Breast epithelium (tissue), 3 donors: ENCODE data around the gene GLT6D1.

ENCODE experiments used
- POLR2A ChIP-seq: fragments of 450-650 bp; IDR thresholded peaks from one replicate; pipeline ENCODE4 v1.6.1; 2016; ENCODE audit warnings: antibody characterized with exemption, mild to moderate bottlenecking, moderate library complexity
- TF ChIP-seq, protein P1 (sequence below), 3 donors: fragments of 450-650 bp; IDR thresholded peaks; one replicate each; pipeline ENCODE4 v1.5.1; 2016 to 2017; ENCODE audit warnings: antibody characterized with exemption in 3 of 3, mild to moderate bottlenecking in 3 of 3, moderate library complexity in 3 of 3

DNA sequence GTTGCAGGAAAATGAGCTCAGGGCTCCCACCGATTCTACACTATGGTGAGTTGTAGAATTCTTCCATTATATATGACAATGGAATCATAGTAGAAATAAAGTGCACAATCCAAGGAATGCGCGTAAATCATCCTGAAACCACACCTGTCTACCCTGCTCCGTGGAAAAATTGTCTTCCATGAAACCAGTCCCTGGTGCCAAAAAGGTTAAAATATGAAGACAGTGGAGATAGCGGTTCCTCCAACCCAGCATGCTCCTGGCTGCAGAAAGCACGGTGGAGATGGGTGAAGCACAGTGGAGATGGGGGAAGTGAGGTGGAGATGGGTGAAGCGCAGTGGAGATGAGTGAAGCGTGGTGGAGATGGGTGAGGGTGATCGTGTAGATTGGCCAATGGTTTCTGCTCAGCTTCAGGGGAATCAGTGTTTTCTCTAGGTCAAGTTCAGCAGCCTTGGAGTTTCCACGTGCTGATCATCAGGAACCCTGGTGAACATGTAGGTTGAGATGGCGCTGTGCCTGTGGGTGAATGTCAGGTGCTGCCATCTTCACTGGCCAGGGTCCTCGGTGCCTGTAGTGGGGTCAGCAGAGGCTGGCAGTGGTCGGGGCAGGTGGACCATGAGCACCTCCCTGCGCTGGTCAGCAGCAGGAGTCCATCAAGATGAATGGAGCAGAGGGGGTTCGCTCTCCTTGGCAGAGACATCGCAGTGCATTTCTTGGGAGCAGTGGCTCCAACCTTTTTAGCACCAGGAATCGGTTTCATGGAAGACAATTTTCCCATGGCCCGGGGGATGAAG is 57.5 kb downstream of the GLT6D1 start:
- TF ChIP-seq, protein P1, sequence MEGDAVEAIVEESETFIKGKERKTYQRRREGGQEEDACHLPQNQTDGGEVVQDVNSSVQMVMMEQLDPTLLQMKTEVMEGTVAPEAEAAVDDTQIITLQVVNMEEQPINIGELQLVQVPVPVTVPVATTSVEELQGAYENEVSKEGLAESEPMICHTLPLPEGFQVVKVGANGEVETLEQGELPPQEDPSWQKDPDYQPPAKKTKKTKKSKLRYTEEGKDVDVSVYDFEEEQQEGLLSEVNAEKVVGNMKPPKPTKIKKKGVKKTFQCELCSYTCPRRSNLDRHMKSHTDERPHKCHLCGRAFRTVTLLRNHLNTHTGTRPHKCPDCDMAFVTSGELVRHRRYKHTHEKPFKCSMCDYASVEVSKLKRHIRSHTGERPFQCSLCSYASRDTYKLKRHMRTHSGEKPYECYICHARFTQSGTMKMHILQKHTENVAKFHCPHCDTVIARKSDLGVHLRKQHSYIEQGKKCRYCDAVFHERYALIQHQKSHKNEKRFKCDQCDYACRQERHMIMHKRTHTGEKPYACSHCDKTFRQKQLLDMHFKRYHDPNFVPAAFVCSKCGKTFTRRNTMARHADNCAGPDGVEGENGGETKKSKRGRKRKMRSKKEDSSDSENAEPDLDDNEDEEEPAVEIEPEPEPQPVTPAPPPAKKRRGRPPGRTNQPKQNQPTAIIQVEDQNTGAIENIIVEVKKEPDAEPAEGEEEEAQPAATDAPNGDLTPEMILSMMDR (IDR thresholded peaks at IDR 0.05): no peak
- no peak for TF ChIP-seq POLR2A
